Measurements from ENCODE around the gene ZNF575. TPM values are rescaled to one million over a fixed set of nuclear protein-coding genes. Genes with fewer than 3 reads are reported as not detected.

The ZNF575 gene
- 0.42 TPM for total RNA-seq
- polyA plus RNA-seq: 2.3 TPM

GRCh38 chr19:43532962-43533545 is at the start of gene ZNF575:
TSS of gene ZNF575 (plus strand) at chr19:43533188. CDS start at chr19:43534423, 1,235 bp downstream.
- Histone ChIP-seq H3K4me3 (ENCODE audit: low read depth, low read length) (peak within 1 kb of the TSS; percentile 41), H3K36me3 (ENCODE audit: insufficient read depth) (no peaks in the 10 kb centered on the region), H3K4me1 (ENCODE audit: insufficient read depth) (no peaks in the 10 kb centered on the region), H3K27ac (ENCODE audit: low read depth) (peak within 1 kb of the TSS; percentile 75)
- WGBS: under 1% methylated on average over 47 of the region's 47 CpGs
- peak; percentile 96 for DNase-seq (ENCODE audit: extremely low spot score)

- no peak for DNase-seq (ENCODE audit: extremely low spot score)
- Histone ChIP-seq H3K36me3 (ENCODE audit: insufficient read depth) (no peaks in the 10 kb centered on the region), H3K27ac (ENCODE audit: low read depth) (no peak overlapping the region), H3K4me3 (ENCODE audit: low read depth, low read length) (no peak overlapping the region), H3K4me1 (ENCODE audit: insufficient read depth) (no peaks in the 10 kb centered on the region)
- 97% methylated on average over 6 of the region's 6 CpGs for WGBS
Measured at GRCh38 chr19:43483281-43483680, 49.7 kb upstream of the ZNF575 start.

DNA sequence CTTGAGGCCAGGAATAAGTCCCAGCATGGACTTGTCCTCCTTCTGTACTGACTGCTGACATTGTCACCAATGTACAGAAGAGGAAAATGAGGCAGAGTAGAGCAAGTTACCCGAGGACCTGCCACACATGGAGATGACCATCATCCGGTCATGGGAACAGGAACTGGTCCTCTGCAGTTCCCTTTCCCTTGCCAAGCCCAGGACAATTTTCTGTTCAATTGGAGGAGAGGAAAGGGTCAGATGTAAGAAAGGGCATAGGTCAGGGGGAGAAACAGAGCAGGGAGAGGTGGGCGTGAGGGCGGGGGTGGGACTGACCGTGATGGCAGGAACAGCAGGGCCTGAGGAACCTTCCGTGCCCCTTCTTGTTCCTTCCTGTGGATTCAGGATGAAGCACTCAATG is 47.0 kb upstream of the ZNF575 start:
- H3K27ac ChIP-seq (ENCODE audit: low read depth): no peak overlapping the region
- H3K36me3 ChIP-seq (ENCODE audit: insufficient read depth): no peaks in the 10 kb centered on the region
- no peaks in the 10 kb centered on the region for H3K4me1 ChIP-seq (ENCODE audit: insufficient read depth)
- no peak overlapping the region for H3K4me3 ChIP-seq (ENCODE audit: low read depth, low read length)
- WGBS: 79% methylated on average over 6 of the region's 6 CpGs
- DNase-seq (ENCODE audit: extremely low spot score): no peak

- no peak for DNase-seq (ENCODE audit: extremely low spot score)
- Histone ChIP-seq H3K27ac (ENCODE audit: low read depth) (no peak overlapping the region), H3K4me1 (ENCODE audit: insufficient read depth) (no peaks in the 10 kb centered on the region), H3K36me3 (ENCODE audit: insufficient read depth) (no peaks in the 10 kb centered on the region), H3K4me3 (ENCODE audit: low read depth, low read length) (no peak overlapping the region)
- WGBS: 89% methylated on average over 7 of the region's 7 CpGs
Measured at GRCh38 chr19:43486412-43486811, 46.6 kb upstream of the ZNF575 start.

- Histone ChIP-seq H3K27ac (ENCODE audit: low read depth) (no peak overlapping the region), H3K4me3 (ENCODE audit: low read depth, low read length) (no peak overlapping the region), H3K4me1 (ENCODE audit: insufficient read depth) (no peaks in the 10 kb centered on the region), H3K36me3 (ENCODE audit: insufficient read depth) (no peaks in the 10 kb centered on the region)
- no peak for DNase-seq (ENCODE audit: extremely low spot score)
- 94% methylated on average over 8 of the region's 8 CpGs for WGBS
Measured at GRCh38 chr19:43488179-43488578, 44.8 kb upstream of the ZNF575 start.

DNA sequence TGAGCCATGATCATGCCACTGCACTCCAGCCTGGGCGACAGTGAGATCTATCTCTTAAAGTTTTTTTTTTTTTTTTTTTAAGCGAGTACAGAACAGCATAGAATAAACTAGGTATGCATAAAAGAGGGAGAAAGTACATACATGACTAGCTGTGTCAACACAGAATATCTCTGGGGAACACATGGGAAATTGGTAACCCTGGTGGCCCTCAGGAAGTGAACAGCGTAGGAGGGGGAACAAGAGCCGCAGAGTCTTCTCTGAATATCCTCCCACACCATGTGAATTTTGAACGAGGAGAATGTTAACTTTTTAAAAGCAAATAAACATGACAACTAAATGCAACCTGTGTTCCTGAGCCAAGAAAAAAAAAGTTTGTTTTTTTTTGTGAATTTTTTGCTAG is 43.7 kb upstream of the ZNF575 start:
- Histone ChIP-seq H3K36me3 (ENCODE audit: insufficient read depth) (no peaks in the 10 kb centered on the region), H3K4me3 (ENCODE audit: low read depth, low read length) (no peak overlapping the region), H3K4me1 (ENCODE audit: insufficient read depth) (no peaks in the 10 kb centered on the region), H3K27ac (ENCODE audit: low read depth) (no peak overlapping the region)
- WGBS: 73% methylated on average over 5 of the region's 5 CpGs
- no peak for DNase-seq (ENCODE audit: extremely low spot score)

- Histone ChIP-seq H3K4me1 (ENCODE audit: insufficient read depth) (no peaks in the 10 kb centered on the region), H3K27ac (ENCODE audit: low read depth) (no peak overlapping the region), H3K36me3 (ENCODE audit: insufficient read depth) (no peaks in the 10 kb centered on the region), H3K4me3 (ENCODE audit: low read depth, low read length) (no peak overlapping the region)
- 96% methylated on average over 7 of the region's 7 CpGs for WGBS
- DNase-seq (ENCODE audit: extremely low spot score): no peak
Measured at GRCh38 chr19:43489979-43490599, 42.9 kb upstream of the ZNF575 start.

- DNase-seq (ENCODE audit: extremely low spot score): no peak
Measured at GRCh38 chr19:43490759-43491158, 42.2 kb upstream of the ZNF575 start.

GRCh38 chr19:43495082-43495481 is 37.9 kb upstream of the ZNF575 start:
- H3K4me3 ChIP-seq (ENCODE audit: low read depth, low read length): no peak overlapping the region
- H3K4me1 ChIP-seq (ENCODE audit: insufficient read depth): no peaks in the 10 kb centered on the region
- H3K36me3 ChIP-seq (ENCODE audit: insufficient read depth): peaks cover 7% of the 10 kb centered on the region
- H3K27ac ChIP-seq (ENCODE audit: low read depth): no peak overlapping the region
- 79% methylated on average over 8 of the region's 8 CpGs for WGBS
- DNase-seq (ENCODE audit: extremely low spot score): no peak

More at GRCh38 chr19:43490759-43491158, 42.2 kb upstream of the ZNF575 start:
- Histone ChIP-seq H3K27ac (ENCODE audit: low read depth) (no peak overlapping the region), H3K36me3 (ENCODE audit: insufficient read depth) (peaks cover 4% of the 10 kb centered on the region), H3K4me1 (ENCODE audit: insufficient read depth) (no peaks in the 10 kb centered on the region), H3K4me3 (ENCODE audit: low read depth, low read length) (no peak overlapping the region)
- 95% methylated on average over 5 of the region's 5 CpGs for WGBS

- no peak for DNase-seq (ENCODE audit: extremely low spot score)
- Histone ChIP-seq H3K4me1 (ENCODE audit: insufficient read depth) (no peaks in the 10 kb centered on the region), H3K36me3 (ENCODE audit: insufficient read depth) (peaks cover 7% of the 10 kb centered on the region), H3K27ac (ENCODE audit: low read depth) (no peak overlapping the region), H3K4me3 (ENCODE audit: low read depth, low read length) (no peak overlapping the region)
- WGBS: 95% methylated on average over 7 of the region's 7 CpGs
Measured at GRCh38 chr19:43496960-43497359, 36.0 kb upstream of the ZNF575 start.

DNA sequence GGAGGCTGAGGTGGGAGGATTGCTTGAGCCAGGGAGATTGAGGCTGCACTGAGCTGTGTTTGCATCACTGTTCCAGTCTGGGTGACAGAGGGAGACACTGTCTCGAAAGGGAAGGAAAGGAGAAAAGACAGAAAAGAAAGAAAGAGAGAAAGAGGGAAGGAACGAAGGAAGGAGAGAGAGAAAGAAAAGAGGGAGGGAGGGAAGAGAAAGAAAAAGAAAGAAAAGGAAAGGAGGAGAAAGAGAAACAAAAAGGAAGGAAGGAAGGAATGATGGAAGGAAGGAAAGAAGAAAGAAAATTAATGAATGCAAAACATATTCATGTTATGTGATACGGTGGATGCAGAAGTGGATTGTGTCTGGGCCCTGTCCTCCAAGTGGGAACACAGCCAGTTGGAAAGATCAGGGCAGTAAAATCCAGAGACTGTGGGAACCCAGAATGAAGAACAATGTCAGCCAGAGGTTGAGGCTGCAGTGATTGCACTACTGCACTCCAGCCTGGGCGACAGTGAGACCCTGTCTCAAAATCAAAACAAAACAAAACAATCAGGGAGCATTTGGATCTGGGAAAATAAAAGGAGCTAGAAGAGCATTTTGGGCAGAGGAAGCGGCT is 34.6 kb upstream of the ZNF575 start:
- 72% methylated on average over 5 of the region's 5 CpGs for WGBS
- Histone ChIP-seq H3K36me3 (ENCODE audit: insufficient read depth) (peaks cover 9% of the 10 kb centered on the region), H3K4me1 (ENCODE audit: insufficient read depth) (no peaks in the 10 kb centered on the region), H3K4me3 (ENCODE audit: low read depth, low read length) (no peak overlapping the region), H3K27ac (ENCODE audit: low read depth) (no peak overlapping the region)
- no peak for DNase-seq (ENCODE audit: extremely low spot score)

- no peaks in the 10 kb centered on the region for H3K4me1 ChIP-seq (ENCODE audit: insufficient read depth)
- no peak for DNase-seq (ENCODE audit: extremely low spot score)
- no peak overlapping the region for H3K27ac ChIP-seq (ENCODE audit: low read depth)
- H3K36me3 ChIP-seq (ENCODE audit: insufficient read depth): peaks cover 9% of the 10 kb centered on the region
- no peak overlapping the region for H3K4me3 ChIP-seq (ENCODE audit: low read depth, low read length)
- WGBS: 76% methylated on average over 3 of the region's 3 CpGs
Measured at GRCh38 chr19:43499042-43499441, 33.9 kb upstream of the ZNF575 start.

GRCh38 chr19:43501661-43502418 is 31.1 kb upstream of the ZNF575 start:
- WGBS: 63% methylated on average over 43 of the region's 43 CpGs
- DNase-seq (ENCODE audit: extremely low spot score): no peak
- H3K4me3 ChIP-seq (ENCODE audit: low read depth, low read length): no peak overlapping the region
- no peaks in the 10 kb centered on the region for H3K4me1 ChIP-seq (ENCODE audit: insufficient read depth)
- no peak overlapping the region for H3K27ac ChIP-seq (ENCODE audit: low read depth)
- H3K36me3 ChIP-seq (ENCODE audit: insufficient read depth): peaks cover 5% of the 10 kb centered on the region
